Brain microvascular endothelial cell (primary cell): ENCODE data around the gene SLC35B1.
"Not testable (repeated sequence)": the region's sequence is repeated elsewhere in the genome, so short reads cannot be mapped to it uniquely, and the experiment has no call there.

Experiments used
- DNase-seq: peaks from one replicate; pipeline ENCODE4 v3.0.0-alpha.2; 2020
- H3K27ac ChIP-seq: fragments of 250-450 bp; sonication (Bioruptor Pico); 2 replicates; pipeline ENCODE4 v1.5.1; 2020; ENCODE audit warnings: mild to moderate bottlenecking, moderate library complexity
- H3K27me3 ChIP-seq: fragments of 250-450 bp; sonication (Bioruptor Pico); replicated peaks from 2 replicates; pipeline ENCODE4 v1.5.1; 2020; ENCODE audit warnings: mild to moderate bottlenecking
- H3K36me3 ChIP-seq: fragments of 250-450 bp; sonication (Bioruptor Pico); replicated peaks from 2 replicates; pipeline ENCODE4 v1.5.1; 2020; ENCODE audit warnings: mild to moderate bottlenecking
- H3K4me3 ChIP-seq: 2 replicates; pipeline ENCODE4 v1.5.1; 2011; ENCODE audit warnings: low read depth, mild to moderate bottlenecking, control low read depth, low read length, moderate library complexity
- CTCF ChIP-seq: IDR thresholded peaks from 2 replicates; pipeline ENCODE4 v1.5.1; 2011; ENCODE audit warnings: low read depth, mild to moderate bottlenecking, moderate library complexity, low read length, control low read depth, inconsistent platforms; ENCODE audit errors: missing control alignments
- in situ Hi-C: cut with HindIII; loops from 2 replicates; pipeline ENCODE4 v1.10.0; 2017; ENCODE audit warnings: low sequenced_read_pairs, low pct_ligation_motif_present

SLC35B1 gene

GRCh38 chr17:49729069-49729468, 21.3 kb upstream of the SLC35B1 start:
- TF ChIP-seq CTCF = no peak
- DNase-seq = no peak
- Histone ChIP-seq H3K27ac (no peak overlapping the region), H3K36me3 (no peaks in the 10 kb centered on the region), H3K27me3 (no peaks in the 10 kb centered on the region), H3K4me3 (no peak overlapping the region)
- in situ Hi-C loops = no loop called here

- in situ Hi-C loops = no loop called here
- no peak for DNase-seq
- no peaks in the 10 kb centered on the region for H3K27me3 ChIP-seq
- no peak for TF ChIP-seq CTCF
- no peak overlapping the region for H3K27ac ChIP-seq
- H3K4me3 ChIP-seq = no peak overlapping the region
- no peaks in the 10 kb centered on the region for H3K36me3 ChIP-seq
Measured at GRCh38 chr17:49728425-49728824, 20.7 kb upstream of the SLC35B1 start.

- H3K36me3 ChIP-seq = no peaks in the 10 kb centered on the region
- DNase-seq = no peak
- TF ChIP-seq CTCF = no peak
- H3K27ac ChIP-seq = no peak overlapping the region
- in situ Hi-C loops = no loop called here
- H3K27me3 ChIP-seq = no peaks in the 10 kb centered on the region
- no peak overlapping the region for H3K4me3 ChIP-seq
Measured at GRCh38 chr17:49727380-49727779, 19.6 kb upstream of the SLC35B1 start.

- Histone ChIP-seq H3K27me3 (no peaks in the 10 kb centered on the region), H3K27ac (no peak overlapping the region), H3K4me3 (no peak overlapping the region), H3K36me3 (no peaks in the 10 kb centered on the region)
- in situ Hi-C loops = no loop called here
- no peak for DNase-seq
- no peak for TF ChIP-seq CTCF
Measured at GRCh38 chr17:49725452-49726130, 17.8 kb upstream of the SLC35B1 start.

- H3K27me3 ChIP-seq, DNase-seq, in situ Hi-C loops, H3K27ac ChIP-seq, H3K4me3 ChIP-seq, H3K36me3 ChIP-seq: not testable (repeated sequence)
Measured at GRCh38 chr17:49724552-49724951, 16.8 kb upstream of the SLC35B1 start.

- DNase-seq = no peak
- Histone ChIP-seq H3K27ac (no peak overlapping the region), H3K4me3 (no peak overlapping the region), H3K27me3 (no peaks in the 10 kb centered on the region), H3K36me3 (no peaks in the 10 kb centered on the region)
- in situ Hi-C loops = no loop called here
- TF ChIP-seq CTCF = no peak
Measured at GRCh38 chr17:49723423-49723822, 15.7 kb upstream of the SLC35B1 start.
